ENCODE results near the gene ZNF646.

Gene ZNF646

GRCh38 chr16:31085411-31085810 lies 11.2 kb downstream of the ZNF646 start:
- DNase-seq (ENCODE audit: low read depth) = no peak
- H3K4me3 ChIP-seq (ENCODE audit: low read depth, low read length) = no peak overlapping the region
- TF ChIP-seq, protein P1, sequence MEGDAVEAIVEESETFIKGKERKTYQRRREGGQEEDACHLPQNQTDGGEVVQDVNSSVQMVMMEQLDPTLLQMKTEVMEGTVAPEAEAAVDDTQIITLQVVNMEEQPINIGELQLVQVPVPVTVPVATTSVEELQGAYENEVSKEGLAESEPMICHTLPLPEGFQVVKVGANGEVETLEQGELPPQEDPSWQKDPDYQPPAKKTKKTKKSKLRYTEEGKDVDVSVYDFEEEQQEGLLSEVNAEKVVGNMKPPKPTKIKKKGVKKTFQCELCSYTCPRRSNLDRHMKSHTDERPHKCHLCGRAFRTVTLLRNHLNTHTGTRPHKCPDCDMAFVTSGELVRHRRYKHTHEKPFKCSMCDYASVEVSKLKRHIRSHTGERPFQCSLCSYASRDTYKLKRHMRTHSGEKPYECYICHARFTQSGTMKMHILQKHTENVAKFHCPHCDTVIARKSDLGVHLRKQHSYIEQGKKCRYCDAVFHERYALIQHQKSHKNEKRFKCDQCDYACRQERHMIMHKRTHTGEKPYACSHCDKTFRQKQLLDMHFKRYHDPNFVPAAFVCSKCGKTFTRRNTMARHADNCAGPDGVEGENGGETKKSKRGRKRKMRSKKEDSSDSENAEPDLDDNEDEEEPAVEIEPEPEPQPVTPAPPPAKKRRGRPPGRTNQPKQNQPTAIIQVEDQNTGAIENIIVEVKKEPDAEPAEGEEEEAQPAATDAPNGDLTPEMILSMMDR (conservative IDR thresholded peaks at IDR 0.05; ENCODE audit: low read depth, low read length) = no peak

- TF ChIP-seq, protein P1 (conservative IDR thresholded peaks at IDR 0.05; ENCODE audit: low read depth, low read length) = no peak
- no peak overlapping the region for H3K4me3 ChIP-seq (ENCODE audit: low read depth, low read length)
- no peak for DNase-seq (ENCODE audit: low read depth)
These were observed 11.8 kb downstream of the ZNF646 start for GRCh38 chr16:31085873-31086628.

DNA sequence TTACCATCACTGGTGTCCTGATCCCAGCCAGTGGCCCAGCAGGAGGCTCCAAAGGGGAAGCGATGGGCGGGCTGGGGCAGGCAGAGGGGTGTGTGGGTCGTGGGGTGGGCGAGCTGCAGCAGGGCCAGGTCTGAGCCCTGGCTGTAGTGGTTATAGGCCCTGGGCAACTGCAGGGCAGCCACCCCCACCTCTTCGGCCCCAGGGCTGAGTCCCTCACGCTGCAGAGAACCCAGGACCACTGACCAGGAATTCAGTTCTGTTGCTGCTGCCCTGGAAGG lies 12.3 kb downstream of the ZNF646 start:
- TF ChIP-seq, protein P1 (conservative IDR thresholded peaks at IDR 0.05; ENCODE audit: low read depth, low read length) = no peak
- no peak for DNase-seq (ENCODE audit: low read depth)
- no peak overlapping the region for H3K4me3 ChIP-seq (ENCODE audit: low read depth, low read length)

- TF ChIP-seq, protein P1 (conservative IDR thresholded peaks at IDR 0.05; ENCODE audit: low read depth, low read length) = no peak
- no peak for DNase-seq (ENCODE audit: low read depth)
- no peak overlapping the region for H3K4me3 ChIP-seq (ENCODE audit: low read depth, low read length)
These were observed 13.3 kb downstream of the ZNF646 start for GRCh38 chr16:31087481-31087880.

DNA sequence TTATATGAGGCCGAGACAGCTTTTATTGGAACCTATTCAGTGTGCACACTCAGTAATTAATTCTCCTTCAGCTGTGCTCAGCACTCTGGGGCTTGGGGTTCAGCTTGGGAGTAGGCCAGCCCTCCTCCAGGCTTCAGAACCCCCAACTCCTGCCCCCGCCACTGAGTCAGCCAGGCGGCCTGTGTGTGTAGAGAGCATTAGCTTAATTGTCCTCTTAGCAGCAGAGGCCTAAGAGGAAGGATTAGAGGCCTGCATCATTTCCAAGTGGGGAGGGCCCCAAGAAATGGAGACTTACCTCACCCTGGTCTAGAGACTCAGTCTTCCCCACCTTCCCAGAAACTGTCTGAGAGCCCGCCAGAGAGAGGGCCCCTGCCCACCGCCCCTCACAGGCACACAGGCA lies 13.7 kb downstream of the ZNF646 start:
- no peak overlapping the region for H3K4me3 ChIP-seq (ENCODE audit: low read depth, low read length)
- TF ChIP-seq, protein P1 (conservative IDR thresholded peaks at IDR 0.05; ENCODE audit: low read depth, low read length) = no peak
- no peak for DNase-seq (ENCODE audit: low read depth)

DNA sequence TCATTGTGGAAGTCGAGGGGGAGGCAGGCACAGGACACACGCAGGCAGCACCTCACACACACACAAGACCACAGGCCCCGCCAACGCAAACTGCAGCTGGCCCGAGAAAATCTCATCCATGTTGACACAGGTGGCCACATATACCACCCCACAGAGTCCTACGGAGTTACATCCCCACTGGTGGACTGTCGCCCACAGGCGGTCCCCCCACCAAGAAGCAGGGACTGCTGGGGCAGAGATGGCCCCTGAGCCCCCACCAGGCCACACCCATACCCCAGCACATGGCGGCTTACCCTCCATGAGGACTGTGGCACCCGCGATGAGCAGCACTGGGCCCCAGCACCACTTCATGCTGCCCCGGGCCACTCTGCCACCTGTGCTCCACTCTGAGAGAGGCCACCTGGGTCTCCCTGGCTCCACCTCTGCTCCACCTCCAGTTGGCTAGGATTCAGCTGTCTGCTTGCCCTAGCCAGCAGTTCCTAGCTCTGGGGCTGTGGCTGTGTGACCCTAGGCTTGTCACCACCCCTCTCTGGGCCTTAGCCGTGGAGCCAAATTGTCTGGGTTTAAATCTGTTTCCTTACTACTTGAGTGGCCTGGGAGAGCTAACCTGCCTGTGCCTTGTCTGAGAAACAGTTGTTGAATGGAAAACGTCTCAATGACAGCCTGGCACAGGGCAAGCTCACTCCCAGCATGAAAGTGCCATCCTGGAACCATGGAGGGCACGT lies 14.4 kb downstream of the ZNF646 start, which contains the start of gene PRSS53:
Gene PRSS53 (minus strand): TSS at position 485 of the 725 bp plus-strand sequence. CDS start 134 bp downstream, at position 351.
- DNase-seq (ENCODE audit: low read depth) = no peak
- TF ChIP-seq, protein P1 (conservative IDR thresholded peaks at IDR 0.05; ENCODE audit: low read depth, low read length) = no peak
- no peak within 1 kb of the TSS for H3K4me3 ChIP-seq (ENCODE audit: low read depth, low read length)

Measured in choroid plexus epithelial cell (primary cell).